Subcutaneous abdominal adipose tissue (tissue), 5 donors: ENCODE results near the gene KIAA1958.

ENCODE experiments used
- H3K27ac ChIP-seq: one replicate; pipeline ENCODE4 v1.7.0; 2013; ENCODE audit warnings: low read depth, mild to moderate bottlenecking, inconsistent platforms, low read length, moderate library complexity
- H3K27me3 ChIP-seq, 5 donors: one replicate each; pipeline ENCODE4 v1.7.0; 2013; ENCODE audit warnings: low read length in 5 of 5, inconsistent platforms in 1 of 5; ENCODE audit not compliant: control insufficient read depth in 5 of 5, insufficient read depth in 4 of 5
- H3K36me3 ChIP-seq, 5 donors: one replicate each; pipeline ENCODE4 v1.7.0; 2013; ENCODE audit warnings: low read length in 5 of 5; ENCODE audit not compliant: control insufficient read depth in 5 of 5, insufficient read depth in 5 of 5
- H3K4me1 ChIP-seq, 5 donors: one replicate each; pipeline ENCODE4 v1.7.0; 2013; ENCODE audit warnings: low read length in 5 of 5, mild to moderate bottlenecking in 3 of 5, moderate library complexity in 1 of 5; ENCODE audit not compliant: control insufficient read depth in 5 of 5, insufficient read depth in 5 of 5
- H3K4me3 ChIP-seq, 5 donors: one replicate each; pipeline ENCODE4 v1.7.0; 2013; ENCODE audit warnings: low read length in 5 of 5, low read depth in 1 of 5
- H3K9ac ChIP-seq, 5 donors: one replicate each; pipeline ENCODE4 v1.7.0; 2013; ENCODE audit warnings: low read length in 5 of 5, mild to moderate bottlenecking in 4 of 5, moderate library complexity in 3 of 5
- H3K9me3 ChIP-seq, 5 donors: one replicate each; pipeline ENCODE4 v1.7.0; 2013; ENCODE audit warnings: low read length in 5 of 5; ENCODE audit not compliant: control insufficient read depth in 5 of 5
- donor health status: healthy.
- donor health status: healthy.
- donor health status: healthy.
- donor health status: healthy.
- donor health status: healthy.

Gene KIAA1958

DNA sequence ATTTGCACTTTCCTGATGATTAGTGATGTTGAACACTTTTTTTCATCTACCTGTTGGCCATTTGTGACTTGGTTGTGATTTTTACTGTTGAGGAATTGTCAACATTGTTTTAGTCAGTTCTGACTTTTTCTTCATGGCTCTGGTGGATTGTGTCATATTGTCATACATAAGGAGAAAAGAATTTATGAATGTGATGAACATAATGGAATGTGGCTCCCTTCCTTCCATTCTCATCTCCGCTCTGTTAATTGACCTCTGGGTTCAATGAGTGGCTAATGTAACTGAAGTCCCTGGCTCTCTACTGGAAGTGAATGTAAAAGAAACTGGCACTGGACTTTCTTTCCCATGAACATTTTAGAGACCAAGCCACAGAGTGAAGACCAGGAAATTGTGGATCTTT is 49.2 kb downstream of the KIAA1958 start:
- no peak overlapping the region for H3K4me3 ChIP-seq
- H3K9ac ChIP-seq = no peak overlapping the region
- no peak overlapping the region for H3K27ac ChIP-seq
- no peaks in the 10 kb centered on the region for H3K27me3 ChIP-seq
- H3K36me3 ChIP-seq = no peaks in the 10 kb centered on the region
- H3K9me3 ChIP-seq = no peaks in the 10 kb centered on the region
- H3K4me1 ChIP-seq = peaks cover 0 to 9% (median 0%) of the 10 kb centered on the region in 5 donors

DNA sequence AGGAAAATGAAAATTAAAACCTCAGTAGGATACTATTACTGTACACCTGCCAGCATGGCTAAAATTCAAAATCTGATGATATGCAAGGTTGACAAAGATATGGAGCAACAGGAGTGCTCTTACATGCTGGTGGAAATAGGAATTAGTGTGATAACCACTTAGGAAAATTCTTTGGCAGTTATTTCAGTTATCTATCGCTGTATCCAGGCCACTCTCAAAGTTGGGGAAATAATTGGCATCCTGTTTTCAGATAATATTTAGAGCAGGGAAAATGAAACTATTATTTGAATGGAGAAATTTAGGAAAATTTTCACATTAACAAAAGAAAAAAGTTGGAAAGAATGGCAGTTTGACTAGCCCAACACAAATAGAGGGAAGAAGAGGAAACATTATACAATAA is 50.9 kb downstream of the KIAA1958 start:
- Histone ChIP-seq H3K4me3 (no peak overlapping the region), H3K36me3 (no peaks in the 10 kb centered on the region), H3K27ac (no peak overlapping the region), H3K9ac (no peak overlapping the region), H3K9me3 (no peaks in the 10 kb centered on the region), H3K27me3 (no peaks in the 10 kb centered on the region), H3K4me1 (peaks cover 0 to 5% (median 0%) of the 10 kb centered on the region in 5 donors)

DNA sequence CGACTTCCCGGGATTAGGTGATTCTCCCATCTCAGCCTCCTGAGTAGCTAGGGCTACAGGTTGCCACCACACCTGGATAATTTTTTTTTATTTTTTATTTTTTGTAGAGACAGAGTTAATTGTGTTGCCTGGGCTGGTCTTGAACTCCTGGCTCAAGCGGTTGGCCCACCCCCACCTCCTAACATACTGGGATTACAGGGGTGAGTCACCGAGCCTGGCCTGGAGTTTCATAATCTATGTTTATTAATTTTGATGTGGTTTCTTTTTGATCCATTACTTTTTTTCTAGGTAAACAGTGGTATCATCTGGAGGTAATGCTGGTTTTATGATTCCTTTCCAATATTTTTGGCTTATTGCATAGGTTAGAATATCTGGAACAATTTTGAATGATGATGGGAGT is 54.2 kb downstream of the KIAA1958 start:
- Histone ChIP-seq H3K4me3 (no peak overlapping the region), H3K27me3 (no peaks in the 10 kb centered on the region), H3K9me3 (no peaks in the 10 kb centered on the region), H3K36me3 (no peaks in the 10 kb centered on the region), H3K4me1 (peaks cover 0 to 4% (median 0%) of the 10 kb centered on the region in 5 donors), H3K27ac (no peak overlapping the region), H3K9ac (no peak overlapping the region)

DNA sequence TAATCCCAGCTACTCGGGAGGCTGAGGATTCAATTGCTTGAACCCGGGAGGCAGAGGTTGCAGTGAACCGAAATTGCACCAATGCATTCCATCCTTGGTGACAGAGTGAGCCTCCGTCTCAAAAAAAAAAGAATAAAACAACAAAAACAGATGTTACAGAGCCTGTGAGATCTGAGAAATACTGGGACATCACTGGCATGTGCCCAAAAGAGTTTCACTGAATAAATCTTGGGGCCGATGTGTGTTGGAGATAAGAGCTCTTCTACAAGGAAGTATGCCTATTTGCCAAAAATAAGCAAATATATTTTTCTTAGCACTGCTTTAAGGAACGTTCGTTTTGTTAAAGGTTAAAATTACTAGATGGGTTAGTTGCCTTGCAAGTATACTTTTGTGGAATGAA is 55.1 kb downstream of the KIAA1958 start:
- H3K4me3 ChIP-seq = no peak overlapping the region
- H3K27me3 ChIP-seq = no peaks in the 10 kb centered on the region
- H3K36me3 ChIP-seq = no peaks in the 10 kb centered on the region
- no peaks in the 10 kb centered on the region for H3K9me3 ChIP-seq
- H3K9ac ChIP-seq = no peak overlapping the region
- no peak overlapping the region for H3K27ac ChIP-seq
- peaks cover 0 to 4% (median 0%) of the 10 kb centered on the region in 5 donors for H3K4me1 ChIP-seq

DNA sequence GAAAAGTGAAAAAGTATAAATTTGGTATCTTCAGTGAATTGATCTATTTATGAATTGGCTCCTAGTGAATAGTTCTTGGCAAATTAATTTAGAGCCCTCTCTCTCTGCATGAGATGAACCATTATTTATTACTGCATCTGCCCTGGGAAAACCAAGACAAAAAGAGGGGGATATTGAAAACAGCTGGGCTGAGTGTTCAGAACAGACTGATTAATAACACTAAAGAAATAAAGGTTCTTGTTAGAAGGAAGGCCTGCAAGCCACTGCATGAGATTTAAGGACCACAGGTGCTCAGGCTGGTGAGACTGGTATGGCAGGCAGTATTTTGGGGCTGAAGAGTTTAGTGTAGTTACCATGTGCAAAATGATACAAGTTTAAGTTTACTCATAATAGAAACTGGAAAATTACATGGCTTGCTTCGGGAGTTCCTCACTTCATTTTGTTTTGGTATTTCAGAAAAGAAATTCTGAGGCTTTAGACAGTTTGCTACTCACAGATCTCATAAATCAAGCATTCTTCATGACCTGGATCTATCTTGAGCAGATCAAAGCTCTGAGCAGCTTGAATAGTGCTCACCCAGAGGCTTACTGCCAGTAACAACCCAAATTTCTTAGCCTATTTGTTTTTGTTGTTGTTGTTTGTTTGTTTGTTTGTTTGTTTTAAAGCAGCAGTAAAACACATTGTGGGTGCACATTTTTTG is 56.1 kb downstream of the KIAA1958 start:
- Histone ChIP-seq H3K9me3 (no peaks in the 10 kb centered on the region), H3K36me3 (no peaks in the 10 kb centered on the region), H3K4me3 (no peak overlapping the region), H3K9ac (no peak overlapping the region), H3K4me1 (peaks cover 0 to 4% (median 0%) of the 10 kb centered on the region in 5 donors), H3K27ac (no peak overlapping the region), H3K27me3 (no peaks in the 10 kb centered on the region)

DNA sequence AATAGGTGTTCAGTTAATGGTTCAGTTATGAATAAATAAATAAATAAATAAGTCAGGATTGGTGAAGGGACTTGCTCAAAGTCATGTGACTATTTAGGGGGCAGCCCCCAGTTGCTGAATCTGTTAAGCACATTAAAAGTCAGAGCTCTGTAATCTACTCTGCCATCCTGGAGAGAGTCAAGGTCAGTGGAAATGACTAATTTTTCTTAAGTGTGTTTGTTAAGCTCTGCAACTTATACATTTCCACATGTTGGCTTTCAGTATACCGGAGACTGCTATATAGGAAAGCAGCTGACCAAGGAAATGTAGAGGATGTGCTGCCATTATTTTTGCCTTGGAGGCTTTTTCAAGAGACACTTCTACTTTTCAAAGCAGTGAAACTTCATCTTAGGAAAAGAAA is 57.9 kb downstream of the KIAA1958 start:
- Histone ChIP-seq H3K27ac (no peak overlapping the region), H3K9me3 (no peaks in the 10 kb centered on the region), H3K4me3 (no peak overlapping the region), H3K27me3 (no peaks in the 10 kb centered on the region), H3K4me1 (peaks cover 0 to 10% (median 0%) of the 10 kb centered on the region in 5 donors), H3K9ac (no peak overlapping the region), H3K36me3 (no peaks in the 10 kb centered on the region)

DNA sequence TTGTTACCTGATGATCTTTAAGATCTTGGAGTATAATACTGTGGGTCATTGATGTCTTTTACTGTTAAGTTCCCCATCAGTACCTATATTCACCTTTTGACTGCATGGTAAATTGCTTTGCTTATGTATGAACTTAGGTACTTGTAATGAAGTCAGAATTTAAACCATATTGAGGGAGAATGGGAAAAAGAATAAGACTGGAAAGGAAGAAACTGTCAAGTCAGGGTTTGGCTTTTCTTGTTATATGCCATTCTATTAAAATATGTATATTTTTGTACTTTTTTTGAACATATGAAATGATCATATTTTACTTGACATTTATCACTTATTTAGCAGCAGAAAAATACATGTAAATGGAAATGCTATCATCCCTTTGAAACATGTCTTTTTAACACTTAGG is 58.6 kb downstream of the KIAA1958 start:
- H3K9me3 ChIP-seq = no peaks in the 10 kb centered on the region
- H3K4me3 ChIP-seq = no peak overlapping the region
- H3K27ac ChIP-seq = no peak overlapping the region
- H3K36me3 ChIP-seq = no peaks in the 10 kb centered on the region
- H3K27me3 ChIP-seq = no peaks in the 10 kb centered on the region
- peaks cover 0 to 10% (median 0%) of the 10 kb centered on the region in 5 donors for H3K4me1 ChIP-seq
- H3K9ac ChIP-seq = no peak overlapping the region

DNA sequence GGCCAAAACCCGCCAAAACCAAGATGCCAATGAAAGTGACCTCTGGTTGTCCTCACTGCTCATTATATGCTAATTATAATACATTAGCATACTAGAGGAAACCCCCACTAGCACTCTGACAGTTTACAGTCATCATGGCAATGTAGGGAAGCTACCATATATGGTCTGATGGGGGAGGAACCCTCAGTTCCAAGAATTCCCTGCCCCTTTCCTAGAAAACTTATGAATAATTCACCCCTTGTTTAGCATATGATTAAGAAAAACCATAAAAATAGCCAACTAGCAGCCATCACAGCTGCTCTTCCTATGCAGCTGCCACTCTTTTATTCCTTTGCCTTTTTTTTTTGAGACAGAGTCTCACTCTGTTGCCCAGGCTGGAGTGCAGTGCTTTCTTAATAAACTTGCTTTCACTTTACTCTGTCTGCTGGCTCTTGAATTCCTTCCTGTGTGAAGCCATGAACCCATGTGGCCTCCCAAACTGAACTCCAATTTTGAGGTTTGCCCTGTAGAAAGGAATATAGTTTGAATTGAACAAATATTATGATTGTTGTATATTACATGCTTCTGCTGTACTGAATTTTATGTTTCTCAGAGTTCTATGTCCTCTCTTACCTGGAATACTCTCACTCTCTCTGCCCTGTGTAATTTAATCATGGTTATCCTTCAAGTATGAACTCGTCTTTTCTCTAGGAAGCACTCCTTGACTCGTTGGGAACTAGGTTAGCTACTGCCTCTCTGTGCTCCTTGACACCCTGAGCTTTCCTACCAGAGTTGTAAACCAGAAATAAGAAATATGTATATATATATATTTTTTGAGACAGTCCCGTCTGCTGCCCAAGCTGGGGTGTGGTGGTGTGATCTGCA is 59.8 kb downstream of the KIAA1958 start:
- Histone ChIP-seq H3K4me3 (no peak overlapping the region), H3K27ac (no peak overlapping the region), H3K36me3 (no peaks in the 10 kb centered on the region), H3K27me3 (no peaks in the 10 kb centered on the region), H3K9ac (no peak overlapping the region), H3K4me1 (peaks cover 0 to 10% (median 0%) of the 10 kb centered on the region in 5 donors), H3K9me3 (no peaks in the 10 kb centered on the region)

DNA sequence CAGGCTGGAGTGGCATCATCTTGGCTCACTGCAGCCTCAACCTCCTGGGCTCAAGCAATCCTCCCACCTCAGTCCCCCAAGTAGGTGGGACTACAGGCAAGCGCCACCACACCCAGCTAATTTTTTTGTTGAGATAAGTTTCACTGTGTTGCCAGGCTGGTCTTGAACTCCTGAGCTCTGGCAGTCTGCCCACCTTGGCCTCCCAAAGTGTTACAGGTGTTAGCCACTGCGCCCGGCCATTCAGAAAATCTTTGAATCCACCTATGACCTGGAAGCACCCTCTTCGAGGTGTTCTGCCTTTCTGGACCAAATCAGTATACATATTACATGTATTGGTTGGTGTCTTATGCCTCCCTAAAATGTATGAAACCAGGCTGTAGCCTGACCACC is 61.4 kb downstream of the KIAA1958 start:
- Histone ChIP-seq H3K36me3 (no peaks in the 10 kb centered on the region), H3K27me3 (no peaks in the 10 kb centered on the region), H3K9ac (no peak overlapping the region), H3K9me3 (no peaks in the 10 kb centered on the region), H3K4me1 (peaks cover 0 to 7% (median 0%) of the 10 kb centered on the region in 5 donors), H3K4me3 (no peak overlapping the region), H3K27ac (no peak overlapping the region)

DNA sequence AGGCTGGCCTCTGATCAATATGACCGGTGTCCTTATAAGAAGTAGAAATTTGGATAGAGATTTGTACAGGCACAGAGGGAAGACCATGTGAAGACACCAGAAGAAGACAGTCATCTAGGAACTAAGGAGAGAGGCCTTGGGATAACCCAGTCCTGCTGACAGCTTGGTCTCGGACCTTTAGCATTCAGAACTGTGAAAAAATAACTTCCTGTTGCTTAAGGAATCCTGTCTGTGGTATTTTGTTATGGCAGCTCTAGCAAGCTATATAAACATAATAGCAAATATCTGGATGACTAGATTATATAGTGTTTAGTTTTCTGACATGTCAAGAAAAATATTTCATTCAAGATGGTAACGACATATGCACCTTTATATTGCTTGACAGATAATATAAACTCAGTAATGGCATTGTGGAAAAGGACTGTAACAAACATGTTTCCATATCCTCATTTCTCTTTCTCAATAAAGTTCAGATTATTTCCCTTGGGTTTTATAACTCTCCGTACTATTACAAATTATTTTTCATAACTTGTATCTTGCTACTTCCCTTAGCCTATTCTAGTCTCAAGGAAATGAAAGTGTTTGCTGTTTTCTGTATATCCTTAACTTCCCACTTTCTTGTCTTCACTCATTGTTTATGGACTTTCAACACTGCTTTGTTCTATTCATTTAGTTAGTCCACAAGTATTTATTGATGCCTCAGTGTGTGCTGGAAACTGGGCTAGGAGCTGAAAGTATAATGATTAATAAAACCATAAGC is 62.4 kb downstream of the KIAA1958 start:
- H3K27ac ChIP-seq = no peak overlapping the region
- no peaks in the 10 kb centered on the region for H3K27me3 ChIP-seq
- no peaks in the 10 kb centered on the region for H3K36me3 ChIP-seq
- no peak overlapping the region for H3K9ac ChIP-seq
- no peaks in the 10 kb centered on the region for H3K9me3 ChIP-seq
- no peak overlapping the region for H3K4me3 ChIP-seq
- H3K4me1 ChIP-seq = peaks cover 0 to 7% (median 0%) of the 10 kb centered on the region in 5 donors
